IMR-90 (cell line): ENCODE results near the gene PLEKHH1. TPM values are rescaled to one million over a fixed set of nuclear protein-coding genes. Genes with fewer than 3 reads are reported as not detected.
A peak's percentile ranks its signal among the peaks of the same experiment; 100 is the strongest.

Experiments
- ATAC-seq: fragments of 200-7000 bp; cut with Tn5 transposase; 2 replicates; pipeline ENCODE4 v1.9.1; 2020; ENCODE audit warnings: low read depth, mild to moderate bottlenecking, moderate library complexity
- BruUV-seq: library from RNA; stranded (reverse); fragments of 400-500 nt; replicated peaks from 2 replicates; lab custom pipeline; 2021; lab: Mats Ljungman, UMichigan
- CTCF ChIA-PET: fragments of 300-600 bp; formaldehyde crosslinking; extraction: SDS; loops from one replicate; lab custom pipeline; 2021; ENCODE audit warnings: antibody characterized with exemption; lab: Yijun Ruan, JAX
- POLR2A ChIA-PET: fragments of 300-600 bp; sonication (Branson Sonifier 250); formaldehyde crosslinking; loops from one replicate; lab custom pipeline; 2022; ENCODE audit warnings: antibody characterized with exemption; ENCODE audit not compliant: unreplicated experiment; lab: Charles Lee
- DNase-seq: peaks from one replicate; pipeline ENCODE4 v3.0.0; 2013
- H2AFZ ChIP-seq: replicated peaks from 2 replicates; pipeline ENCODE3; 2013; ENCODE audit warnings: low read length, mild to moderate bottlenecking; ENCODE audit not compliant: poor library complexity
- H2AK5ac ChIP-seq: 2 replicates; pipeline ENCODE4 v1.6.1; 2013; ENCODE audit warnings: low read depth, low read length, inconsistent platforms
- H2AK9ac ChIP-seq: replicated peaks from 2 replicates; pipeline ENCODE3; 2013; ENCODE audit warnings: mild to moderate bottlenecking, low read depth, low read length, moderate library complexity; ENCODE audit not compliant: poor library complexity
- H2BK120ac ChIP-seq: 2 replicates; pipeline ENCODE4 v1.6.1; 2013; ENCODE audit warnings: low read depth, low read length, inconsistent platforms
- H2BK15ac ChIP-seq: 3 replicates; pipeline ENCODE4 v1.6.1; 2013; ENCODE audit warnings: low read depth, low read length, inconsistent platforms
- H2BK20ac ChIP-seq: 2 replicates; pipeline ENCODE4 v1.6.1; 2013; ENCODE audit warnings: low read depth, mild to moderate bottlenecking, inconsistent platforms, low read length, moderate library complexity
- H2BK5ac ChIP-seq: 2 replicates; pipeline ENCODE4 v1.6.1; 2013; ENCODE audit warnings: mild to moderate bottlenecking, low read depth, low read length, inconsistent platforms; ENCODE audit not compliant: poor library complexity, severe bottlenecking
- H3K14ac ChIP-seq: replicated peaks from 2 replicates; pipeline ENCODE4 v1.6.1; 2013; ENCODE audit warnings: low read depth, low read length, inconsistent platforms
- H3K18ac ChIP-seq: 2 replicates; pipeline ENCODE4 v1.6.1; 2013; ENCODE audit warnings: low read depth, low read length, control low read depth
- H3K23ac ChIP-seq: 2 replicates; pipeline ENCODE4 v1.6.1; 2013; ENCODE audit warnings: low read depth, low read length, inconsistent platforms
- H3K27ac ChIP-seq: 2 replicates; pipeline ENCODE4 v1.5.1; 2013; ENCODE audit warnings: mild to moderate bottlenecking, control low read depth, low read length; ENCODE audit not compliant: insufficient read depth
- H3K27me3 ChIP-seq: 2 replicates; pipeline ENCODE4 v1.6.1; 2013; ENCODE audit warnings: low read length; ENCODE audit not compliant: control insufficient read depth, insufficient read depth
- H3K36me3 ChIP-seq: 2 replicates; pipeline ENCODE4 v1.6.1; 2013; ENCODE audit warnings: low read length, mixed read lengths; ENCODE audit not compliant: control insufficient read depth, insufficient read depth
- H3K4ac ChIP-seq: 2 replicates; pipeline ENCODE4 v1.6.1; 2013; ENCODE audit warnings: low read depth, low read length, inconsistent platforms
- H3K4me1 ChIP-seq: 2 replicates; pipeline ENCODE4 v1.6.1; 2013; ENCODE audit warnings: low read length, mixed read lengths; ENCODE audit not compliant: control insufficient read depth, insufficient read depth
- H3K4me2 ChIP-seq: 2 replicates; pipeline ENCODE4 v1.6.1; 2013; ENCODE audit warnings: low read depth, mild to moderate bottlenecking, control low read depth, low read length, moderate library complexity
- H3K4me3 ChIP-seq: 2 replicates; pipeline ENCODE4 v1.5.1; 2013; ENCODE audit warnings: low read depth, mild to moderate bottlenecking, control low read depth, low read length, moderate library complexity; ENCODE audit not compliant: insufficient read depth
- H3K56ac ChIP-seq: 2 replicates; pipeline ENCODE4 v1.6.1; 2013; ENCODE audit warnings: low read length, inconsistent platforms; ENCODE audit not compliant: insufficient read depth; ENCODE audit errors: extremely low read depth
- H3K79me1 ChIP-seq, 2 experiments: 2 replicates each; pipeline ENCODE4 v1.6.1; 2013; ENCODE audit warnings: low read length in 2 of 2, inconsistent platforms in 1 of 2, low read depth in 1 of 2
- H3K9ac ChIP-seq: 2 replicates; pipeline ENCODE4 v1.6.1; 2013; ENCODE audit warnings: low read depth, low read length, control low read depth
- H3K9me1 ChIP-seq: 2 replicates; pipeline ENCODE4 v1.6.1; 2013; ENCODE audit warnings: low read length, inconsistent platforms; ENCODE audit not compliant: insufficient read depth
- H3K9me3 ChIP-seq: 2 replicates; pipeline ENCODE4 v1.6.1; 2013; ENCODE audit warnings: low read length; ENCODE audit not compliant: control insufficient read depth, insufficient read depth
- H4K20me1 ChIP-seq: 2 replicates; pipeline ENCODE4 v1.6.1; 2013; ENCODE audit warnings: low read length, inconsistent platforms; ENCODE audit not compliant: insufficient read depth
- H4K5ac ChIP-seq: 2 replicates; pipeline ENCODE4 v1.6.1; 2013; ENCODE audit warnings: mild to moderate bottlenecking, low read depth, low read length, control low read depth
- H4K8ac ChIP-seq, 2 experiments: 2 replicates each; pipeline ENCODE4 v1.6.1; 2013; ENCODE audit warnings: low read depth in 2 of 2, low read length in 2 of 2, control low read depth in 1 of 2, inconsistent platforms in 1 of 2
- H4K91ac ChIP-seq: 2 replicates; pipeline ENCODE4 v1.6.1; 2013; ENCODE audit warnings: low read depth, low read length, inconsistent platforms; ENCODE audit not compliant: insufficient read depth
- BHLHE40 ChIP-seq: fragments of 150-350 bp; IDR thresholded peaks from 2 replicates; pipeline ENCODE4 v1.6.1; 2016; ENCODE audit warnings: mild to moderate bottlenecking, low read depth, low read length
- CEBPB ChIP-seq: IDR thresholded peaks from 2 replicates; pipeline ENCODE4 v1.6.1; 2012; ENCODE audit warnings: low read depth, low read length, improper control_type of control experiment
- CHD1 ChIP-seq: IDR thresholded peaks from 2 replicates; pipeline ENCODE4 v1.6.1; 2012; ENCODE audit warnings: low read depth, low read length, improper control_type of control experiment
- FOS ChIP-seq: fragments of 150-350 bp; IDR thresholded peaks from 2 replicates; pipeline ENCODE4 v1.6.1; 2016; ENCODE audit warnings: low read depth, low read length
- MAFK ChIP-seq: IDR thresholded peaks from 2 replicates; pipeline ENCODE4 v1.6.1; 2012; ENCODE audit warnings: low read depth, low read length, improper control_type of control experiment
- MXI1 ChIP-seq: IDR thresholded peaks from 2 replicates; pipeline ENCODE4 v1.6.1; 2012; ENCODE audit warnings: low read depth, mild to moderate bottlenecking, low read length, moderate library complexity, borderline replicate concordance
- RAD21 ChIP-seq: IDR thresholded peaks from 2 replicates; pipeline ENCODE4 v1.6.1; 2012; ENCODE audit warnings: low read length, improper control_type of control experiment
- RCOR1 ChIP-seq: IDR thresholded peaks from 2 replicates; pipeline ENCODE4 v1.6.1; 2012; ENCODE audit warnings: mild to moderate bottlenecking, low read length, improper control_type of control experiment; ENCODE audit not compliant: insufficient replicate concordance
- SMC3 ChIP-seq: fragments of 150-350 bp; IDR thresholded peaks from 2 replicates; pipeline ENCODE4 v1.6.1; 2016; ENCODE audit warnings: low read depth, mild to moderate bottlenecking, antibody characterized with exemption, low read length, moderate library complexity
- WGBS, 2 experiments: methylation state at CpG; one replicate each; pipeline versions ENCODE4 v1.1.5 to v1.1.7; 2013; ENCODE audit warnings: missing lambda C conversion rate in 2 of 2; ENCODE audit not compliant: insufficient read length in 1 of 2; ENCODE audit errors: extremely low coverage in 2 of 2; 5-methylcytosine and 5-hydroxymethylcytosine counted together
- dilution Hi-C: fragments of 300-500 bp; cut with HindIII; formaldehyde crosslinking; loops from one replicate; pipeline ENCODE4 v1.14.3; 2018; ENCODE audit warnings: low sequenced_read_pairs; ENCODE audit not compliant: unreplicated experiment
- in situ Hi-C: fragments of 300-500 bp; cut with MboI; formaldehyde crosslinking; loops from 3 replicates; pipeline ENCODE4 v1.14.3; 2019; ENCODE audit warnings: low sequenced_read_pairs, inconsistent platforms, mixed read lengths
- intact Hi-C: fragments of 100-400 bp; cut with micrococcal nuclease; formaldehyde crosslinking; loops from 2 replicates; pipeline ENCODE4 v1.10.0; 2022
- polyA plus RNA-seq, 3 experiments: library from polyadenylated mRNA; depleted of rRNA; stranded (reverse); fragments of >200 nt; gene quantifications; 2 replicates each; pipeline ENCODE4 v1.2.3, GENCODE V29; 2012; ENCODE audit warnings: low replicate concordance in 1 of 3
- total RNA-seq: library from RNA; depleted of rRNA; stranded (reverse); fragments of >200 nt; gene quantifications from 2 replicates; pipeline ENCODE4 v1.2.3, GENCODE V29; 2012
- TF ChIP-seq, protein P1 (sequence below): conservative IDR thresholded peaks from 2 replicates; pipeline ENCODE4 v1.5.1; 2012; ENCODE audit warnings: mild to moderate bottlenecking, low read depth, low read length, improper control_type of control experiment
- TF ChIP-seq, protein P2 (sequence below): fragments of 150-350 bp; IDR thresholded peaks from 2 replicates; pipeline ENCODE4 v1.6.1; 2017; ENCODE audit warnings: mild to moderate bottlenecking, antibody characterized with exemption, low read length, low read depth
- TF ChIP-seq, protein P3 (sequence below): fragments of 150-350 bp; IDR thresholded peaks from 2 replicates; pipeline ENCODE4 v1.6.1; 2016; ENCODE audit warnings: low read depth, mild to moderate bottlenecking, low read length, moderate library complexity, borderline replicate concordance

PLEKHH1 gene
- total and polyA plus RNA-seq, 2 of the 4 experiments (the other 2 are of a cell fraction), result under 0.01 to 0.34 TPM

DNA sequence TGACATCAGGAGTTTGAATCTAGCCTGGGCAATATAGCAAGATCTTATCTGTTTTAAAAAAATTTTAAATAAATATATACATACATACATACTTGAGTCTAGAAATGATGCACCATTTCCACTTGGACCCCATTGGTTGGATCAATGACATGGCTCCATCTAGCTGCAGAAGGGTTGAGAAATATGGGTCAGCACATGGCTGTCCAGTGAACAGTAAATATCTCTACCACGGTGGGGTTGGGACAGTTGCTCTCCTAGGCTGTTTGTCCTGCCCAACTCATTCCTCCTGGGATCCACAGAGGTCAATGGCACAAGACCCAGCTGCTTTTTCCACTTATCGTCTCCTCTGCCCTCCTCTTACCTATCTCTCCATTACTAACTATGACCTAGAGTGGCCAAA lies 23.6 kb downstream of the PLEKHH1 start:
- Histone ChIP-seq H4K5ac (no peak overlapping the region), H4K8ac (peak overlapping the region in 1 of 2 experiments; percentile 19; a peak in 1 of 4 replicates), H3K4me2 (no peak overlapping the region), H3K56ac (no peak overlapping the region), H3K23ac (no peak overlapping the region), H3K27ac (no peak overlapping the region), H3K9me3 (no peaks in the 10 kb centered on the region), H4K91ac (peak overlapping the region; percentile 32; the same call in 1 of the 2 replicates), H3K9ac (no peak overlapping the region), H4K20me1 (no peaks in the 10 kb centered on the region), H2BK120ac (peak overlapping the region; percentile 36; the same call in 1 of the 2 replicates), H3K27me3 (peaks cover 7% of the 10 kb centered on the region; the same call in 1 of the 2 replicates), H3K36me3 (no peaks in the 10 kb centered on the region), H2BK5ac (no peak overlapping the region), H3K79me1 (no peaks in the 10 kb centered on the region), H3K4me1 (no peaks in the 10 kb centered on the region), H2BK15ac (no peak overlapping the region), H3K4ac (no peak overlapping the region), H3K9me1 (no peaks in the 10 kb centered on the region), H3K18ac (no peak overlapping the region), H2AFZ (peak overlapping the region; percentile 49), H3K14ac (0 out of 2 replicates have a peak overlapping the region, but pooled peaks have one; percentile 21), H2AK5ac (no peak overlapping the region), H2AK9ac (no peak overlapping the region), H2BK20ac (peak overlapping the region; percentile 18; the same call in 1 of the 2 replicates), H3K4me3 (no peak overlapping the region)
- ChIA-PET POLR2A (no interaction called here), CTCF (interaction anchor here (1.5 to 2.3 kb wide), 3 partner anchors 15 to 30 kb away, joined by 3 to 5 read pairs (median 4); partner anchors contain the start of gene PLEKHH1)
- ATAC-seq (no peak), DNase-seq (no peak)
- dilution Hi-C loops, result no loop called here
- no TSS peak for BruUV-seq
- in situ Hi-C loops, result loop anchor here (10.0 kb wide), 1 partner anchor 112 kb away; no protein-coding TSS in a partner anchor
- no CpG with 5 or more reads among the region's 2 CpGs for WGBS, 2 experiments
- intact Hi-C loops, result no loop called here
- TF ChIP-seq, protein P1, sequence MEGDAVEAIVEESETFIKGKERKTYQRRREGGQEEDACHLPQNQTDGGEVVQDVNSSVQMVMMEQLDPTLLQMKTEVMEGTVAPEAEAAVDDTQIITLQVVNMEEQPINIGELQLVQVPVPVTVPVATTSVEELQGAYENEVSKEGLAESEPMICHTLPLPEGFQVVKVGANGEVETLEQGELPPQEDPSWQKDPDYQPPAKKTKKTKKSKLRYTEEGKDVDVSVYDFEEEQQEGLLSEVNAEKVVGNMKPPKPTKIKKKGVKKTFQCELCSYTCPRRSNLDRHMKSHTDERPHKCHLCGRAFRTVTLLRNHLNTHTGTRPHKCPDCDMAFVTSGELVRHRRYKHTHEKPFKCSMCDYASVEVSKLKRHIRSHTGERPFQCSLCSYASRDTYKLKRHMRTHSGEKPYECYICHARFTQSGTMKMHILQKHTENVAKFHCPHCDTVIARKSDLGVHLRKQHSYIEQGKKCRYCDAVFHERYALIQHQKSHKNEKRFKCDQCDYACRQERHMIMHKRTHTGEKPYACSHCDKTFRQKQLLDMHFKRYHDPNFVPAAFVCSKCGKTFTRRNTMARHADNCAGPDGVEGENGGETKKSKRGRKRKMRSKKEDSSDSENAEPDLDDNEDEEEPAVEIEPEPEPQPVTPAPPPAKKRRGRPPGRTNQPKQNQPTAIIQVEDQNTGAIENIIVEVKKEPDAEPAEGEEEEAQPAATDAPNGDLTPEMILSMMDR, result no peak
- TF ChIP-seq RCOR1 (no peak), BHLHE40 (no peak), SMC3 (no peak), FOS (no peak), MAFK (no peak), CEBPB (no peak), CHD1 (no peak), RAD21 (no peak), MXI1 (no peak)
- TF ChIP-seq, protein P2, sequence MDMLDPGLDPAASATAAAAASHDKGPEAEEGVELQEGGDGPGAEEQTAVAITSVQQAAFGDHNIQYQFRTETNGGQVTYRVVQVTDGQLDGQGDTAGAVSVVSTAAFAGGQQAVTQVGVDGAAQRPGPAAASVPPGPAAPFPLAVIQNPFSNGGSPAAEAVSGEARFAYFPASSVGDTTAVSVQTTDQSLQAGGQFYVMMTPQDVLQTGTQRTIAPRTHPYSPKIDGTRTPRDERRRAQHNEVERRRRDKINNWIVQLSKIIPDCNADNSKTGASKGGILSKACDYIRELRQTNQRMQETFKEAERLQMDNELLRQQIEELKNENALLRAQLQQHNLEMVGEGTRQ, result no peak
- TF ChIP-seq, protein P3, sequence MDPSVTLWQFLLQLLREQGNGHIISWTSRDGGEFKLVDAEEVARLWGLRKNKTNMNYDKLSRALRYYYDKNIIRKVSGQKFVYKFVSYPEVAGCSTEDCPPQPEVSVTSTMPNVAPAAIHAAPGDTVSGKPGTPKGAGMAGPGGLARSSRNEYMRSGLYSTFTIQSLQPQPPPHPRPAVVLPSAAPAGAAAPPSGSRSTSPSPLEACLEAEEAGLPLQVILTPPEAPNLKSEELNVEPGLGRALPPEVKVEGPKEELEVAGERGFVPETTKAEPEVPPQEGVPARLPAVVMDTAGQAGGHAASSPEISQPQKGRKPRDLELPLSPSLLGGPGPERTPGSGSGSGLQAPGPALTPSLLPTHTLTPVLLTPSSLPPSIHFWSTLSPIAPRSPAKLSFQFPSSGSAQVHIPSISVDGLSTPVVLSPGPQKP, result no peak
